Peyer's patch (tissue), 4 donors: ENCODE measurements around the gene ZNF547. TPM values are rescaled to one million over a fixed set of nuclear protein-coding genes. Genes with fewer than 3 reads are reported as not detected.

Experiments used
- DNase-seq, 3 donors: peaks; one replicate each; pipeline ENCODE4 v3.0.0-alpha.2; 2017 to 2019
- H3K27ac ChIP-seq, 4 donors: fragments of 200-600 bp; sonication (generic); one replicate each; pipeline ENCODE4 v1.5.1; 2016 to 2019
- H3K27me3 ChIP-seq, 2 donors: fragments of 200-600 bp; sonication (generic); one replicate each; pipeline ENCODE4 v1.5.1; 2019
- H3K36me3 ChIP-seq, 3 donors: fragments of 200-600 bp; sonication (generic); one replicate each; pipeline ENCODE4 v1.5.1; 2016 to 2019
- H3K4me1 ChIP-seq, 4 donors: fragments of 200-600 bp; sonication (generic); one replicate each; pipeline ENCODE4 v1.5.1; 2016 to 2019
- H3K4me3 ChIP-seq, 4 donors: fragments of 200-600 bp; sonication (generic); 1 replicate in 3 of 4; 2 replicates in 1 of 4; pipeline ENCODE4 v1.5.1; 2016 to 2019; ENCODE audit warnings: mild to moderate bottlenecking in 1 of 4
- H3K9me3 ChIP-seq, 4 donors: fragments of 200-600 bp; sonication (generic); one replicate each; pipeline ENCODE4 v1.5.1; 2016 to 2019; ENCODE audit warnings: mild to moderate bottlenecking in 1 of 4
- POLR2A ChIP-seq, 2 donors: fragments of 450-650 bp; IDR thresholded peaks; one replicate each; pipeline ENCODE4 v1.5.1; 2017; ENCODE audit warnings: antibody characterized with exemption in 2 of 2, mild to moderate bottlenecking in 2 of 2, moderate library complexity in 2 of 2
- total RNA-seq, 4 donors: library from RNA; depleted of rRNA; stranded (reverse); fragments of >200 nt; gene quantifications; one replicate each; pipeline ENCODE4 v1.1.0, GENCODE V29; 2016
- TF ChIP-seq, protein P1 (sequence below), 6 experiments: fragments of 450-650 bp in 4 of 6; fragments of 200-600 bp in 2 of 6; sonication (generic) in 1 of 6; IDR thresholded peaks; one replicate each; pipeline ENCODE4 v1.5.1; 2017 to 2019; ENCODE audit warnings: antibody characterized with exemption in 6 of 6, mild to moderate bottlenecking in 3 of 6, moderate library complexity in 1 of 6

Gene ZNF547
- total RNA-seq, 4 donors from 2014 or later = 0.53 to 6.6 (median 3.6) TPM

DNA sequence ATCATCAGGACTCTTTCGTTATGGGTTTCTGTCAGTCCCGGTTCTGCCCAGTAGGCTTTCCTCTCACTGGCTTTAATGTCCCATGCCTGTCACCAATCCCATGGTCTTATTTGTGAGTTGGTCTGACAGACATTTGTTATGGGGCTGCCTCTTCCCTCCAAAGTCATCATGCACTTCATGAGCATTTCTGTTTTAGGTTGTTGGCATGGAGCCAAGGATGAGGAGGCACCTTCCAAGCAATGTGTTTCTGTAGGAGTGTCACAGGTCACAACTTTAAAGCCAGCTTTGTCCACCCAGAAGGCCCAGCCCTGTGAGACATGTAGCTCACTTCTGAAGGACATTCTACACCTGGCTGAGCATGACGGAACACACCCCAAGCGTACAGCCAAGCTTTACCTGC lies 56.1 kb downstream of the ZNF547 start:
- Histone ChIP-seq H3K9me3 (peaks cover 0 to 55% (median 11%) of the 10 kb centered on the region in 4 donors), H3K36me3 (peaks cover 0 to 79% (median 10%) of the 10 kb centered on the region in 3 donors), H3K27me3 (no peaks in the 10 kb centered on the region), H3K27ac (no peak overlapping the region), H3K4me3 (no peak overlapping the region), H3K4me1 (no peaks in the 10 kb centered on the region)
- no peak for DNase-seq
- no peak for TF ChIP-seq POLR2A (IDR thresholded peaks at IDR 0.05)
- TF ChIP-seq, protein P1, sequence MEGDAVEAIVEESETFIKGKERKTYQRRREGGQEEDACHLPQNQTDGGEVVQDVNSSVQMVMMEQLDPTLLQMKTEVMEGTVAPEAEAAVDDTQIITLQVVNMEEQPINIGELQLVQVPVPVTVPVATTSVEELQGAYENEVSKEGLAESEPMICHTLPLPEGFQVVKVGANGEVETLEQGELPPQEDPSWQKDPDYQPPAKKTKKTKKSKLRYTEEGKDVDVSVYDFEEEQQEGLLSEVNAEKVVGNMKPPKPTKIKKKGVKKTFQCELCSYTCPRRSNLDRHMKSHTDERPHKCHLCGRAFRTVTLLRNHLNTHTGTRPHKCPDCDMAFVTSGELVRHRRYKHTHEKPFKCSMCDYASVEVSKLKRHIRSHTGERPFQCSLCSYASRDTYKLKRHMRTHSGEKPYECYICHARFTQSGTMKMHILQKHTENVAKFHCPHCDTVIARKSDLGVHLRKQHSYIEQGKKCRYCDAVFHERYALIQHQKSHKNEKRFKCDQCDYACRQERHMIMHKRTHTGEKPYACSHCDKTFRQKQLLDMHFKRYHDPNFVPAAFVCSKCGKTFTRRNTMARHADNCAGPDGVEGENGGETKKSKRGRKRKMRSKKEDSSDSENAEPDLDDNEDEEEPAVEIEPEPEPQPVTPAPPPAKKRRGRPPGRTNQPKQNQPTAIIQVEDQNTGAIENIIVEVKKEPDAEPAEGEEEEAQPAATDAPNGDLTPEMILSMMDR (IDR thresholded peaks at IDR 0.05) = no peak

DNA sequence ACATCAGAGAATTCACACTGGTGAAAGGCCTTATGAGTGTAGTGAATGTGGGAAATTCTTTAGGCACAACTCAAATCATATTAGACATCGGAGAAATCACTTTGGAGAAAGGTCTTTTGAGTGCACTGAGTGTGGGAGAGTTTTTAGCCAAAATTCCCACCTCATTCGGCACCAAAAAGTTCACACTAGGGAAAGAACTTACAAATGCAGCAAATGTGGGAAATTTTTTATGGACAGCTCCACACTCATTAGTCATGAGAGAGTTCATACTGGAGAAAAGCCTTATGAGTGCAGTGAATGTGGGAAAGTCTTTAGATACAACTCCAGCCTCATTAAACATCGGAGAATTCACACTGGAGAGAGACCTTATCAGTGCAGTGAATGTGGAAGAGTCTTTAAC lies 57.7 kb downstream of the ZNF547 start:
- H3K4me1 ChIP-seq = no peaks in the 10 kb centered on the region
- no peak for TF ChIP-seq POLR2A (IDR thresholded peaks at IDR 0.05)
- TF ChIP-seq, protein P1 (IDR thresholded peaks at IDR 0.05) = no peak
- no peak overlapping the region for H3K4me3 ChIP-seq
- DNase-seq = no peak
- H3K36me3 ChIP-seq = peaks cover 0 to 63% (median 10%) of the 10 kb centered on the region in 3 donors
- peaks cover 0 to 55% (median 11%) of the 10 kb centered on the region in 4 donors for H3K9me3 ChIP-seq
- no peaks in the 10 kb centered on the region for H3K27me3 ChIP-seq
- H3K27ac ChIP-seq = no peak overlapping the region

Other genes with a start within 250 kb of the ZNF547 start
- gene USP29, start 243.6 kb upstream of the ZNF547 start, total RNA-seq = not detected
- gene ZIM3, start 218.3 kb upstream of the ZNF547 start, total RNA-seq = not detected
- gene DUXA, start 196.1 kb upstream of the ZNF547 start, total RNA-seq = not detected
- gene ZNF264, start 172.1 kb upstream of the ZNF547 start, total RNA-seq = 10 to 100 TPM; 18.7 to 57.7 (median 23.3) TPM
- gene AURKC, start 132.5 kb upstream of the ZNF547 start, total RNA-seq = 1 to 10 TPM in 1 of 4 donors, not detected in 3; 5.1 TPM
- 10 to 100 TPM in 2 of 4 donors, 1 to 10 TPM in 2; 7.4 to 17.0 (median 10.1) TPM for gene ZNF805, start 122.9 kb upstream of the ZNF547 start, total RNA-seq
- gene ZNF460, start 83.1 kb upstream of the ZNF547 start, total RNA-seq = 10 to 100 TPM; 33.6 to 86.6 (median 54.2) TPM
- 1 to 10 TPM; 1.8 to 7.4 (median 5.2) TPM for gene ZNF543, start 43.1 kb upstream of the ZNF547 start, total RNA-seq
- 10 to 100 TPM in 1 of 4 donors, 1 to 10 TPM in 3; 2.1 to 10.7 (median 3.7) TPM for gene ZNF304, start 12.3 kb upstream of the ZNF547 start, total RNA-seq
- 10 to 100 TPM in 2 of 4 donors, 1 to 10 TPM in 2; 3.0 to 67.7 (median 9.9) TPM for gene TRAPPC2B, start within 50 bp of the ZNF547 start, total RNA-seq
- 10 to 100 TPM; 10.7 to 47.9 (median 20.7) TPM for gene ZNF548, start 26.3 kb downstream of the ZNF547 start, total RNA-seq
- gene ZNF17, start 47.6 kb downstream of the ZNF547 start, total RNA-seq = 10 to 100 TPM in 3 of 4 donors, 1 to 10 TPM in 1; 7.9 to 21.5 (median 14.6) TPM
- 10 to 100 TPM in 2 of 4 donors, 1 to 10 TPM in 2; 5.7 to 12.8 (median 10.6) TPM for gene ZNF749, start 71.8 kb downstream of the ZNF547 start, total RNA-seq
- 1 to 10 TPM in 1 of 4 donors, not detected in 3; 1.1 TPM for gene VN1R1, start 93.6 kb downstream of the ZNF547 start, total RNA-seq
- gene ZNF772, start 114.0 kb downstream of the ZNF547 start, total RNA-seq = 10 to 100 TPM in 2 of 4 donors, 1 to 10 TPM in 2; 4.0 to 32.2 (median 12.0) TPM
- gene ZNF419, start 124.2 kb downstream of the ZNF547 start, total RNA-seq = 10 to 100 TPM in 1 of 4 donors, 1 to 10 TPM in 2, under 1 TPM in 1; 0.83 to 16.7 (median 5.4) TPM
- gene ZNF773, start 136.4 kb downstream of the ZNF547 start, total RNA-seq = 10 to 100 TPM in 1 of 4 donors, 1 to 10 TPM in 3; 6.3 to 10.7 (median 9.7) TPM
- gene ZNF549, start 163.8 kb downstream of the ZNF547 start, total RNA-seq = 1 to 10 TPM; 4.0 to 7.4 (median 4.7) TPM
- gene ZNF550, start 196.3 kb downstream of the ZNF547 start, total RNA-seq = 10 to 100 TPM in 2 of 4 donors, 1 to 10 TPM in 2; 5.4 to 17.4 (median 12.3) TPM
- gene ZNF416, start 215.4 kb downstream of the ZNF547 start, total RNA-seq = 1 to 10 TPM; 1.9 to 5.8 (median 2.9) TPM
- gene ZIK1, start 220.6 kb downstream of the ZNF547 start, total RNA-seq = 1 to 10 TPM in 3 of 4 donors, under 1 TPM in 1; 0.54 to 6.6 (median 1.9) TPM
- 1 to 10 TPM in 3 of 4 donors, under 1 TPM in 1; 0.76 to 4.1 (median 1.8) TPM for gene ZNF530, start 236.3 kb downstream of the ZNF547 start, total RNA-seq